Measurements from ENCODE around the gene SSTR3. TPM values are rescaled to one million over a fixed set of nuclear protein-coding genes. Genes with fewer than 3 reads are reported as not detected.
"Not testable (repeated sequence)": the region's sequence is repeated elsewhere in the genome, so short reads cannot be mapped to it uniquely, and the experiment has no call there.

The SSTR3 gene
- polyA plus RNA-seq, 1 donor = 0.54 TPM

- WGBS (ENCODE audit: insufficient coverage, low lambda C conversion rate) = no CpG with 5 or more reads among the region's 5 CpGs
- peaks cover 23% of the 10 kb centered on the region for H3K4me1 ChIP-seq (ENCODE audit: control insufficient read depth, insufficient read depth, low read length)
- DNase-seq = no peak
- no peak overlapping the region for H3K4me3 ChIP-seq (ENCODE audit: low read length)
- no peaks in the 10 kb centered on the region for H3K9me3 ChIP-seq (ENCODE audit: control insufficient read depth, low read depth, low read length)
- H3K27ac ChIP-seq (ENCODE audit: low read length) = no peak overlapping the region
- H3K36me3 ChIP-seq (ENCODE audit: control insufficient read depth, insufficient read depth, low read length) = no peaks in the 10 kb centered on the region
- H3K27me3 ChIP-seq (ENCODE audit: control insufficient read depth, insufficient read depth, low read length) = no peaks in the 10 kb centered on the region
Measured at GRCh38 chr22:37254209-37254866, 42.1 kb upstream of the SSTR3 start.

- H3K27me3 ChIP-seq (ENCODE audit: control insufficient read depth, insufficient read depth, low read length) = no peaks in the 10 kb centered on the region
- whole genome bisulfite sequencing (ENCODE audit: insufficient coverage, low lambda C conversion rate) = no CpG with 5 or more reads among the region's 7 CpGs
- H3K4me3 ChIP-seq (ENCODE audit: low read length) = no peak overlapping the region
- no peak overlapping the region for H3K27ac ChIP-seq (ENCODE audit: low read length)
- H3K4me1 ChIP-seq (ENCODE audit: control insufficient read depth, insufficient read depth, low read length) = peaks cover 11% of the 10 kb centered on the region
- H3K36me3 ChIP-seq (ENCODE audit: control insufficient read depth, insufficient read depth, low read length) = no peaks in the 10 kb centered on the region
- DNase-seq = no peak
- H3K9me3 ChIP-seq (ENCODE audit: control insufficient read depth, low read depth, low read length) = no peaks in the 10 kb centered on the region
Measured at GRCh38 chr22:37253126-37253660, 40.9 kb upstream of the SSTR3 start.

- H3K36me3 ChIP-seq (ENCODE audit: control insufficient read depth, insufficient read depth, low read length); H3K27me3 ChIP-seq (ENCODE audit: control insufficient read depth, insufficient read depth, low read length); H3K9me3 ChIP-seq (ENCODE audit: control insufficient read depth, low read depth, low read length); H3K4me3 ChIP-seq (ENCODE audit: low read length); DNase-seq; H3K4me1 ChIP-seq (ENCODE audit: control insufficient read depth, insufficient read depth, low read length); H3K27ac ChIP-seq (ENCODE audit: low read length): not testable (repeated sequence)
- no CpG with 5 or more reads among the region's 8 CpGs for WGBS (ENCODE audit: insufficient coverage, low lambda C conversion rate)
Measured at GRCh38 chr22:37251836-37252235, 39.6 kb upstream of the SSTR3 start.

GRCh38 chr22:37249986-37250385, 37.7 kb upstream of the SSTR3 start:
- DNase-seq = no peak
- Histone ChIP-seq H3K36me3 (ENCODE audit: control insufficient read depth, insufficient read depth, low read length) (no peaks in the 10 kb centered on the region), H3K9me3 (ENCODE audit: control insufficient read depth, low read depth, low read length) (no peaks in the 10 kb centered on the region), H3K27ac (ENCODE audit: low read length) (no peak overlapping the region), H3K4me3 (ENCODE audit: low read length) (no peak overlapping the region), H3K4me1 (ENCODE audit: control insufficient read depth, insufficient read depth, low read length) (no peaks in the 10 kb centered on the region), H3K27me3 (ENCODE audit: control insufficient read depth, insufficient read depth, low read length) (no peaks in the 10 kb centered on the region)
- WGBS (ENCODE audit: insufficient coverage, low lambda C conversion rate) = 100% methylated on average over 1 of the region's 12 CpGs

GRCh38 chr22:37248251-37248650, 36.0 kb upstream of the SSTR3 start:
- no peaks in the 10 kb centered on the region for H3K36me3 ChIP-seq (ENCODE audit: control insufficient read depth, insufficient read depth, low read length)
- no peak for DNase-seq
- no peak overlapping the region for H3K27ac ChIP-seq (ENCODE audit: low read length)
- 67% methylated on average over 1 of the region's 6 CpGs for WGBS (ENCODE audit: insufficient coverage, low lambda C conversion rate)
- no peak overlapping the region for H3K4me3 ChIP-seq (ENCODE audit: low read length)
- peaks cover 14% of the 10 kb centered on the region for H3K4me1 ChIP-seq (ENCODE audit: control insufficient read depth, insufficient read depth, low read length)
- H3K27me3 ChIP-seq (ENCODE audit: control insufficient read depth, insufficient read depth, low read length) = no peaks in the 10 kb centered on the region
- no peaks in the 10 kb centered on the region for H3K9me3 ChIP-seq (ENCODE audit: control insufficient read depth, low read depth, low read length)

- no peak overlapping the region for H3K4me3 ChIP-seq (ENCODE audit: low read length)
- H3K36me3 ChIP-seq (ENCODE audit: control insufficient read depth, insufficient read depth, low read length) = no peaks in the 10 kb centered on the region
- no peak overlapping the region for H3K27ac ChIP-seq (ENCODE audit: low read length)
- no peaks in the 10 kb centered on the region for H3K9me3 ChIP-seq (ENCODE audit: control insufficient read depth, low read depth, low read length)
- no peaks in the 10 kb centered on the region for H3K27me3 ChIP-seq (ENCODE audit: control insufficient read depth, insufficient read depth, low read length)
- no peak for DNase-seq
- H3K4me1 ChIP-seq (ENCODE audit: control insufficient read depth, insufficient read depth, low read length) = peaks cover 14% of the 10 kb centered on the region
- WGBS (ENCODE audit: insufficient coverage, low lambda C conversion rate) = 100% methylated on average over 4 of the region's 6 CpGs
Measured at GRCh38 chr22:37245740-37246139, 33.5 kb upstream of the SSTR3 start.

GRCh38 chr22:37244922-37245722, 32.8 kb upstream of the SSTR3 start:
- no peak for DNase-seq
- Histone ChIP-seq H3K27ac (ENCODE audit: low read length) (no peak overlapping the region), H3K4me3 (ENCODE audit: low read length) (no peak overlapping the region), H3K9me3 (ENCODE audit: control insufficient read depth, low read depth, low read length) (no peaks in the 10 kb centered on the region), H3K27me3 (ENCODE audit: control insufficient read depth, insufficient read depth, low read length) (no peaks in the 10 kb centered on the region), H3K4me1 (ENCODE audit: control insufficient read depth, insufficient read depth, low read length) (peaks cover 14% of the 10 kb centered on the region), H3K36me3 (ENCODE audit: control insufficient read depth, insufficient read depth, low read length) (no peaks in the 10 kb centered on the region)
- WGBS (ENCODE audit: insufficient coverage, low lambda C conversion rate) = no CpG with 5 or more reads among the region's 22 CpGs

GRCh38 chr22:37244114-37244921, 32.0 kb upstream of the SSTR3 start, which contains the start of gene RAC2:
TSS of gene RAC2 (minus strand) at chr22:37244269. CDS start at chr22:37244148, 121 bp downstream.
- Histone ChIP-seq H3K4me1 (ENCODE audit: control insufficient read depth, insufficient read depth, low read length) (peaks cover 14% of the 10 kb centered on the region), H3K27me3 (ENCODE audit: control insufficient read depth, insufficient read depth, low read length) (no peaks in the 10 kb centered on the region), H3K4me3 (ENCODE audit: low read length) (peak within 1 kb of the TSS; percentile 36), H3K27ac (ENCODE audit: low read length) (no peak within 1 kb of the TSS), H3K36me3 (ENCODE audit: control insufficient read depth, insufficient read depth, low read length) (no peaks in the 10 kb centered on the region), H3K9me3 (ENCODE audit: control insufficient read depth, low read depth, low read length) (no peaks in the 10 kb centered on the region)
- peak; percentile 57 to 75 for DNase-seq
- WGBS (ENCODE audit: insufficient coverage, low lambda C conversion rate) = no CpG with 5 or more reads among the region's 23 CpGs

- H3K27ac ChIP-seq (ENCODE audit: low read length) = no peak overlapping the region
- H3K4me1 ChIP-seq (ENCODE audit: control insufficient read depth, insufficient read depth, low read length) = peaks cover 14% of the 10 kb centered on the region
- no CpG with 5 or more reads among the region's 12 CpGs for WGBS (ENCODE audit: insufficient coverage, low lambda C conversion rate)
- no peaks in the 10 kb centered on the region for H3K9me3 ChIP-seq (ENCODE audit: control insufficient read depth, low read depth, low read length)
- no peaks in the 10 kb centered on the region for H3K27me3 ChIP-seq (ENCODE audit: control insufficient read depth, insufficient read depth, low read length)
- H3K4me3 ChIP-seq (ENCODE audit: low read length) = peak overlapping the region; percentile 36
- no peak for DNase-seq
- no peaks in the 10 kb centered on the region for H3K36me3 ChIP-seq (ENCODE audit: control insufficient read depth, insufficient read depth, low read length)
Measured at GRCh38 chr22:37243402-37244113, 31.3 kb upstream of the SSTR3 start.
